Stimulated activated CD4-positive, alpha-beta T cell treated with anti-CD3 and anti-CD28 coated beads, Interleukin-15, amount 100 ng/mL, for 1 hour (primary cell): ENCODE measurements around the gene NR2C2.
"Not testable (repeated sequence)": the region's sequence is repeated elsewhere in the genome, so short reads cannot be mapped to it uniquely, and the experiment has no call there.

Experiments used
- DNase-seq, 2 donors: peaks; one replicate each; pipeline ENCODE4 v3.0.0-alpha.2; 2020; ENCODE audit warnings: low read depth in 1 of 2, low spot score in 1 of 2

The NR2C2 gene

GRCh38 chr3:14947100-14947885, at the start of gene NR2C2:
TSS of gene NR2C2 (plus strand) at chr3:14947583. CDS start at chr3:15003915, 56,332 bp downstream.
- DNase-seq: peak; percentile 75 to 80

GRCh38 chr3:14898929-14899328, 48.5 kb upstream of the NR2C2 start:
- DNase-seq: no peak

- DNase-seq: no peak
These were observed 47.3 kb upstream of the NR2C2 start for GRCh38 chr3:14899993-14900618.

- no peak for DNase-seq
These were observed 46.2 kb upstream of the NR2C2 start for GRCh38 chr3:14900881-14901873.

- no peak for DNase-seq
These were observed 44.7 kb upstream of the NR2C2 start for GRCh38 chr3:14902719-14903118.

- DNase-seq: not testable (repeated sequence)
These were observed 43.9 kb upstream of the NR2C2 start for GRCh38 chr3:14903501-14903900.

- DNase-seq: no peak
These were observed 42.2 kb upstream of the NR2C2 start for GRCh38 chr3:14905055-14905657.

- DNase-seq: no peak
These were observed 40.9 kb upstream of the NR2C2 start for GRCh38 chr3:14906355-14906971.

- no peak for DNase-seq
These were observed 40.1 kb upstream of the NR2C2 start for GRCh38 chr3:14907043-14907966.

GRCh38 chr3:14909250-14909649, 38.1 kb upstream of the NR2C2 start:
- DNase-seq: no peak

GRCh38 chr3:14911651-14912050, 35.7 kb upstream of the NR2C2 start:
- no peak for DNase-seq

- DNase-seq: no peak
These were observed 34.1 kb upstream of the NR2C2 start for GRCh38 chr3:14913071-14913925.

- no peak for DNase-seq
These were observed 33.2 kb upstream of the NR2C2 start for GRCh38 chr3:14913926-14914778.

- DNase-seq: no peak
These were observed 32.6 kb upstream of the NR2C2 start for GRCh38 chr3:14914779-14915117.

- no peak for DNase-seq
These were observed 31.7 kb upstream of the NR2C2 start for GRCh38 chr3:14915636-14916222.

GRCh38 chr3:14918356-14918860, 29.0 kb upstream of the NR2C2 start:
- no peak for DNase-seq

GRCh38 chr3:14920536-14920935, 26.8 kb upstream of the NR2C2 start:
- DNase-seq: no peak
